Neural progenitor cell (in vitro differentiated cells): Measurements from ENCODE around the gene TAF6. TPM values are rescaled to one million over a fixed set of nuclear protein-coding genes. Genes with fewer than 3 reads are reported as not detected.

Source experiments
- DNase-seq: peaks from one replicate; pipeline ENCODE4 v3.0.0-alpha.2; 2016; ENCODE audit warnings: low spot score
- H2AFZ ChIP-seq: fragments of 200-600 bp; sonication (generic); replicated peaks from 2 replicates; pipeline ENCODE4 v1.6.1; 2016; ENCODE audit warnings: antibody characterized with exemption
- H3F3A ChIP-seq: fragments of 200-600 bp; sonication (generic); 2 replicates; pipeline ENCODE4 v1.6.1; 2016; ENCODE audit warnings: antibody characterized with exemption, low read depth
- H3K27ac ChIP-seq: fragments of 200-600 bp; sonication (generic); 2 replicates; pipeline ENCODE4 v1.5.1; 2016; ENCODE audit warnings: mild to moderate bottlenecking
- H3K27me3 ChIP-seq: fragments of 200-600 bp; sonication (generic); 2 replicates; pipeline ENCODE4 v1.6.1; 2016; ENCODE audit warnings: mild to moderate bottlenecking, moderate library complexity
- H3K36me3 ChIP-seq: fragments of 200-600 bp; sonication (generic); 2 replicates; pipeline ENCODE4 v1.5.1; 2016
- H3K4me1 ChIP-seq: fragments of 200-600 bp; sonication (generic); 2 replicates; pipeline ENCODE4 v1.6.1; 2016; ENCODE audit warnings: mixed run types
- H3K4me2 ChIP-seq: fragments of 200-600 bp; sonication (generic); 2 replicates; pipeline ENCODE4 v1.6.1; 2016
- H3K4me3 ChIP-seq: fragments of 200-600 bp; sonication (generic); 2 replicates; pipeline ENCODE4 v1.5.1; 2016
- H3K79me2 ChIP-seq: fragments of 200-600 bp; sonication (generic); 2 replicates; pipeline ENCODE4 v1.6.1; 2016; ENCODE audit warnings: low read depth
- H3K9ac ChIP-seq: fragments of 200-600 bp; sonication (generic); 2 replicates; pipeline ENCODE4 v1.6.1; 2016
- H3K9me3 ChIP-seq: fragments of 200-600 bp; sonication (generic); 2 replicates; pipeline ENCODE4 v1.5.1; 2016; ENCODE audit warnings: low read depth
- H4K20me1 ChIP-seq: fragments of 200-600 bp; sonication (generic); 2 replicates; pipeline ENCODE4 v1.6.1; 2016; ENCODE audit warnings: low read depth
- H3K27ac Mint-ChIP-seq: 3 replicates; pipeline ENCODE4 v1.8.0; 2021; ENCODE audit warnings: mixed read lengths
- H3K27me3 Mint-ChIP-seq: 2 replicates; pipeline ENCODE4 v1.8.0; 2022; ENCODE audit warnings: low read depth, mild to moderate bottlenecking, inconsistent platforms, moderate library complexity, mixed read lengths; ENCODE audit not compliant: insufficient read depth
- H3K36me3 Mint-ChIP-seq: 3 replicates; pipeline ENCODE4 v1.8.0; 2021; ENCODE audit warnings: mixed read lengths
- H3K4me1 Mint-ChIP-seq: 3 replicates; pipeline ENCODE4 v1.8.0; 2021; ENCODE audit warnings: mixed read lengths
- H3K4me3 Mint-ChIP-seq: 3 replicates; pipeline ENCODE4 v1.8.0; 2021; ENCODE audit warnings: mild to moderate bottlenecking, moderate library complexity, mixed read lengths
- H3K9me3 Mint-ChIP-seq: 3 replicates; pipeline ENCODE4 v1.8.0; 2020; ENCODE audit warnings: mixed read lengths
- EZH2 ChIP-seq: fragments of 200-600 bp; sonication (generic); IDR thresholded peaks from 2 replicates; pipeline ENCODE4 v1.6.1; 2017; ENCODE audit warnings: antibody characterized with exemption, mild to moderate bottlenecking, moderate library complexity
- EZH2phosphoT487 ChIP-seq: fragments of 200-600 bp; sonication (generic); IDR thresholded peaks from 2 replicates; pipeline ENCODE4 v1.6.1; 2017; ENCODE audit warnings: antibody characterized with exemption
- total RNA-seq: library from RNA; depleted of rRNA; stranded (reverse); fragments of >200 nt; gene quantifications from 2 replicates; pipeline ENCODE4 v1.2.3, GENCODE V29; 2015; ENCODE audit warnings: low replicate concordance
- TF ChIP-seq, protein P1 (sequence below): fragments of 200-600 bp; sonication (generic); IDR thresholded peaks from 2 replicates; pipeline ENCODE4 v1.5.1; 2017; ENCODE audit warnings: antibody characterized with exemption, mild to moderate bottlenecking

TAF6 gene
- total RNA-seq, 1 donor from 2014 or later, result 66.1 TPM

DNA sequence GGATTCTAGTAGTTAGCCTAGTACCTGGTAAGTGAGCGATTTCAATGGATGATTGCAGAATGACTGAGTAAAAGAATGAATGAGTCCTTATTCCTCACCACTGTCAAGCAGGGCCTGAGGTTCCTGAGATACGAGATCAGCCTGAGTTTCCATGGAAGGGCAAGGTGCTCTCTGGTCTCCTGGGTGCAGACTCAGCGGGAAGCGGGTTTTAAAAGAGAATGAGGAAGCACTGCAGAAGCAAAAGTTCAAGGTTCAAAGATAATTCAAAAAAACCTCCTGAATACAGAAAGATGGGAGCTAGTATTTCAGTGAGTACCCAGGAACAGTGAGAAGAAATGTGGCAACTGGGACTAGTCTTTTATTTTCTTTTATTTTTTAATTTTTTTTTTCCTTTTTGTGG lies 42.0 kb downstream of the TAF6 start:
- no peak overlapping the region for H2AFZ ChIP-seq
- H3F3A ChIP-seq, result peaks cover 14% of the 10 kb centered on the region
- H3K4me2 ChIP-seq, result no peak overlapping the region
- H3K27ac ChIP-seq, result no peak overlapping the region
- Mint-ChIP-seq H3K36me3 (peaks cover 75% of the 10 kb centered on the region), H3K4me1 (peaks cover 9% of the 10 kb centered on the region), H3K9me3 (peaks cover 68% of the 10 kb centered on the region), H3K27me3 (peaks cover 27% of the 10 kb centered on the region), H3K27ac (no peak overlapping the region), H3K4me3 (peak overlapping the region; percentile 27)
- DNase-seq, result no peak
- peaks cover 9% of the 10 kb centered on the region for H4K20me1 ChIP-seq
- H3K9me3 ChIP-seq, result peaks cover 28% of the 10 kb centered on the region
- H3K4me3 ChIP-seq, result no peak overlapping the region
- TF ChIP-seq, protein P1, sequence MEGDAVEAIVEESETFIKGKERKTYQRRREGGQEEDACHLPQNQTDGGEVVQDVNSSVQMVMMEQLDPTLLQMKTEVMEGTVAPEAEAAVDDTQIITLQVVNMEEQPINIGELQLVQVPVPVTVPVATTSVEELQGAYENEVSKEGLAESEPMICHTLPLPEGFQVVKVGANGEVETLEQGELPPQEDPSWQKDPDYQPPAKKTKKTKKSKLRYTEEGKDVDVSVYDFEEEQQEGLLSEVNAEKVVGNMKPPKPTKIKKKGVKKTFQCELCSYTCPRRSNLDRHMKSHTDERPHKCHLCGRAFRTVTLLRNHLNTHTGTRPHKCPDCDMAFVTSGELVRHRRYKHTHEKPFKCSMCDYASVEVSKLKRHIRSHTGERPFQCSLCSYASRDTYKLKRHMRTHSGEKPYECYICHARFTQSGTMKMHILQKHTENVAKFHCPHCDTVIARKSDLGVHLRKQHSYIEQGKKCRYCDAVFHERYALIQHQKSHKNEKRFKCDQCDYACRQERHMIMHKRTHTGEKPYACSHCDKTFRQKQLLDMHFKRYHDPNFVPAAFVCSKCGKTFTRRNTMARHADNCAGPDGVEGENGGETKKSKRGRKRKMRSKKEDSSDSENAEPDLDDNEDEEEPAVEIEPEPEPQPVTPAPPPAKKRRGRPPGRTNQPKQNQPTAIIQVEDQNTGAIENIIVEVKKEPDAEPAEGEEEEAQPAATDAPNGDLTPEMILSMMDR, result no peak
- TF ChIP-seq EZH2phosphoT487 (no peak), EZH2 (no peak)
- peaks cover 8% of the 10 kb centered on the region for H3K4me1 ChIP-seq
- peaks cover 65% of the 10 kb centered on the region for H3K36me3 ChIP-seq
- H3K79me2 ChIP-seq, result peaks cover 70% of the 10 kb centered on the region
- H3K9ac ChIP-seq, result no peak overlapping the region
- H3K27me3 ChIP-seq, result no peaks in the 10 kb centered on the region

DNA sequence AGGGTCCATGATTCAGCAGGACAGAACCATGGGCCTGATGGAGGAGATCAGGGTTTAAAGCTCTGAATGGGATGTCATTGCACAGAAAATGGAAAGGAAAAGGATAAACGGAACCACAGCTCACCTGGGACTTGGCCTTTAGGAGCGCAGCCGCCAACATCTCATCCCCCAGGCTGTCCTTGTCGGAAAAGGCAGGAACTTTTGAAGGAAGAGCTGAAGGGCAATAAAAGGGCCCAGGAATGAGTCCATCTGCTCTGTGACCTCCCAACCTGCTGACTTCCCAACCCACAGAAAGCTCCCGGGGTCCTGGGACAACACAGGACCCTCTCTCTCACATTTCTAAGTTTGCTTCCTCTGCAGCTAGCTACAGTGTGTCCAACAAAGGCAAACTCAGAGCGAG lies 43.7 kb downstream of the TAF6 start:
- peaks cover 8% of the 10 kb centered on the region for H4K20me1 ChIP-seq
- H3K4me1 ChIP-seq, result peaks cover 7% of the 10 kb centered on the region
- H3K9ac ChIP-seq, result no peak overlapping the region
- H2AFZ ChIP-seq, result no peak overlapping the region
- H3K9me3 ChIP-seq, result peaks cover 46% of the 10 kb centered on the region
- peaks cover 81% of the 10 kb centered on the region for H3K9me3 Mint-ChIP-seq
- H3K79me2 ChIP-seq, result peaks cover 58% of the 10 kb centered on the region
- no peak overlapping the region for H3K4me3 ChIP-seq
- H3K36me3 ChIP-seq, result peaks cover 82% of the 10 kb centered on the region
- peaks cover 88% of the 10 kb centered on the region for H3K36me3 Mint-ChIP-seq
- no peak overlapping the region for H3K4me2 ChIP-seq
- TF ChIP-seq, protein P1, result no peak
- no peak for TF ChIP-seq EZH2phosphoT487
- no peak for TF ChIP-seq EZH2
- no peak for DNase-seq
- no peak overlapping the region for H3K4me3 Mint-ChIP-seq
- peaks cover 4% of the 10 kb centered on the region for H3K4me1 Mint-ChIP-seq
- H3K27ac ChIP-seq, result no peak overlapping the region
- no peaks in the 10 kb centered on the region for H3K27me3 ChIP-seq
- H3F3A ChIP-seq, result peaks cover 28% of the 10 kb centered on the region
- no peak overlapping the region for H3K27ac Mint-ChIP-seq
- peaks cover 35% of the 10 kb centered on the region for H3K27me3 Mint-ChIP-seq

DNA sequence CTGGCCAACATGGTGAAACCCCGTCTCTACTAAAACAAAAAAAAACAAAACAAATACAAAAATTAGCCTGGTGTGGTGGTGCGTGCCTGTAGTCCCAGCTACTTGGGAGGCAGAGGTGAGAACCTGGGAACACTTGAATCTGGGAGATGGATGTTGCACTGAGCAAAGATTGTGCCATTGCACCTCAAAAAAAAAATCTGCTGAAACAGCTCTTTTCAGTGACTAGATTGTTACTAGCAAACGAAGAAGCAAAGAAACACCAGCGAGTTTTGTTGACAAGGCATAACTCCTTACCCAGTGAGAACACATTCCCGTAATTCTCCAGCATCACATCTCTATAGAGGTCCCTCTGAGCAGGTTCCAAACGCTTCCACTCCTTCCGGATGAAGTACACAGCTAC lies 44.3 kb downstream of the TAF6 start:
- peaks cover 51% of the 10 kb centered on the region for H3K9me3 ChIP-seq
- peaks cover 88% of the 10 kb centered on the region for H3K36me3 ChIP-seq
- Mint-ChIP-seq H3K27me3 (peaks cover 33% of the 10 kb centered on the region), H3K4me3 (no peak overlapping the region), H3K27ac (no peak overlapping the region), H3K36me3 (peaks cover 89% of the 10 kb centered on the region), H3K9me3 (peaks cover 82% of the 10 kb centered on the region), H3K4me1 (no peaks in the 10 kb centered on the region)
- H3K79me2 ChIP-seq, result peaks cover 52% of the 10 kb centered on the region
- H2AFZ ChIP-seq, result no peak overlapping the region
- peaks cover 2% of the 10 kb centered on the region for H4K20me1 ChIP-seq
- no peak overlapping the region for H3K9ac ChIP-seq
- peaks cover 1% of the 10 kb centered on the region for H3K4me1 ChIP-seq
- peaks cover 34% of the 10 kb centered on the region for H3F3A ChIP-seq
- no peak overlapping the region for H3K4me3 ChIP-seq
- TF ChIP-seq EZH2phosphoT487 (no peak), EZH2 (no peak)
- TF ChIP-seq, protein P1, result no peak
- no peaks in the 10 kb centered on the region for H3K27me3 ChIP-seq
- DNase-seq, result no peak
- no peak overlapping the region for H3K4me2 ChIP-seq
- H3K27ac ChIP-seq, result no peak overlapping the region
